Tibial artery (tissue), 4 donors: ENCODE measurements around the gene OR5K2.
A peak's percentile ranks its signal among the peaks of the same experiment; 100 is the strongest.

ENCODE experiments used
- DNase-seq, 2 donors: peaks; one replicate each; pipeline ENCODE4 v3.0.0-alpha.2; 2019
- H3K27ac ChIP-seq, 2 donors: fragments of 200-600 bp; sonication (generic) in 1 of 2; 1 replicate in 1 of 2; 2 replicates in 1 of 2; pipeline ENCODE4 v1.5.1; 2018 to 2019; ENCODE audit warnings: mild to moderate bottlenecking in 1 of 2
- H3K27me3 ChIP-seq, 2 donors: fragments of 200-600 bp; sonication (generic) in 1 of 2; one replicate each; pipeline versions ENCODE4 v1.5.1 to v1.6.0; 2016 to 2019
- H3K36me3 ChIP-seq, 3 donors: fragments of 200-600 bp; sonication (generic) in 2 of 3; one replicate each; pipeline ENCODE4 v1.5.1; 2016 to 2019; ENCODE audit warnings: mild to moderate bottlenecking in 2 of 3
- H3K4me1 ChIP-seq, 4 donors: fragments of 200-600 bp; sonication (generic) in 2 of 4; 1 replicate in 3 of 4; 2 replicates in 1 of 4; pipeline ENCODE4 v1.5.1; 2016 to 2019
- H3K4me3 ChIP-seq, 2 donors: fragments of 200-600 bp; sonication (generic) in 1 of 2; 1 replicate in 1 of 2; 2 replicates in 1 of 2; pipeline ENCODE4 v1.5.1; 2018 to 2019; ENCODE audit warnings: mild to moderate bottlenecking in 2 of 2
- H3K9me3 ChIP-seq, 3 donors: fragments of 200-600 bp; sonication (generic) in 1 of 3; one replicate each; pipeline ENCODE4 v1.5.1; 2016 to 2019
- intact Hi-C: fragments of 100-400 bp; cut with DNase I; formaldehyde crosslinking; loops from one replicate; pipeline ENCODE4 v1.15.0; 2023; ENCODE audit warnings: low total_unique reads
- TF ChIP-seq, protein P1 (sequence below), 2 experiments: fragments of 200-600 bp in 1 of 2; fragments of 450-650 bp in 1 of 2; IDR thresholded peaks; one replicate each; pipeline ENCODE4 v1.5.1; 2017 to 2019; ENCODE audit warnings: antibody characterized with exemption in 2 of 2, mild to moderate bottlenecking in 1 of 2, moderate library complexity in 1 of 2

OR5K2 gene

GRCh38 chr3:98521897-98522543 lies 24.5 kb downstream of the OR5K2 start:
- Histone ChIP-seq H3K36me3 (peaks cover 2 to 24% (median 17%) of the 10 kb centered on the region in 3 donors), H3K9me3 (no peaks in the 10 kb centered on the region), H3K27me3 (no peaks in the 10 kb centered on the region), H3K27ac (peak overlapping the region; percentile 90 to 98), H3K4me1 (peaks cover 0 to 35% (median 14%) of the 10 kb centered on the region in 4 donors), H3K4me3 (peak overlapping the region; percentile 76 to 95)
- TF ChIP-seq, protein P1, sequence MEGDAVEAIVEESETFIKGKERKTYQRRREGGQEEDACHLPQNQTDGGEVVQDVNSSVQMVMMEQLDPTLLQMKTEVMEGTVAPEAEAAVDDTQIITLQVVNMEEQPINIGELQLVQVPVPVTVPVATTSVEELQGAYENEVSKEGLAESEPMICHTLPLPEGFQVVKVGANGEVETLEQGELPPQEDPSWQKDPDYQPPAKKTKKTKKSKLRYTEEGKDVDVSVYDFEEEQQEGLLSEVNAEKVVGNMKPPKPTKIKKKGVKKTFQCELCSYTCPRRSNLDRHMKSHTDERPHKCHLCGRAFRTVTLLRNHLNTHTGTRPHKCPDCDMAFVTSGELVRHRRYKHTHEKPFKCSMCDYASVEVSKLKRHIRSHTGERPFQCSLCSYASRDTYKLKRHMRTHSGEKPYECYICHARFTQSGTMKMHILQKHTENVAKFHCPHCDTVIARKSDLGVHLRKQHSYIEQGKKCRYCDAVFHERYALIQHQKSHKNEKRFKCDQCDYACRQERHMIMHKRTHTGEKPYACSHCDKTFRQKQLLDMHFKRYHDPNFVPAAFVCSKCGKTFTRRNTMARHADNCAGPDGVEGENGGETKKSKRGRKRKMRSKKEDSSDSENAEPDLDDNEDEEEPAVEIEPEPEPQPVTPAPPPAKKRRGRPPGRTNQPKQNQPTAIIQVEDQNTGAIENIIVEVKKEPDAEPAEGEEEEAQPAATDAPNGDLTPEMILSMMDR (IDR thresholded peaks at IDR 0.05): no peak
- intact Hi-C loops: loop anchor here (5.0 kb wide), 1 partner anchor 70 kb away; the partner anchor contains the start of gene CPOX
- peak; percentile 39 to 67 for DNase-seq

DNA sequence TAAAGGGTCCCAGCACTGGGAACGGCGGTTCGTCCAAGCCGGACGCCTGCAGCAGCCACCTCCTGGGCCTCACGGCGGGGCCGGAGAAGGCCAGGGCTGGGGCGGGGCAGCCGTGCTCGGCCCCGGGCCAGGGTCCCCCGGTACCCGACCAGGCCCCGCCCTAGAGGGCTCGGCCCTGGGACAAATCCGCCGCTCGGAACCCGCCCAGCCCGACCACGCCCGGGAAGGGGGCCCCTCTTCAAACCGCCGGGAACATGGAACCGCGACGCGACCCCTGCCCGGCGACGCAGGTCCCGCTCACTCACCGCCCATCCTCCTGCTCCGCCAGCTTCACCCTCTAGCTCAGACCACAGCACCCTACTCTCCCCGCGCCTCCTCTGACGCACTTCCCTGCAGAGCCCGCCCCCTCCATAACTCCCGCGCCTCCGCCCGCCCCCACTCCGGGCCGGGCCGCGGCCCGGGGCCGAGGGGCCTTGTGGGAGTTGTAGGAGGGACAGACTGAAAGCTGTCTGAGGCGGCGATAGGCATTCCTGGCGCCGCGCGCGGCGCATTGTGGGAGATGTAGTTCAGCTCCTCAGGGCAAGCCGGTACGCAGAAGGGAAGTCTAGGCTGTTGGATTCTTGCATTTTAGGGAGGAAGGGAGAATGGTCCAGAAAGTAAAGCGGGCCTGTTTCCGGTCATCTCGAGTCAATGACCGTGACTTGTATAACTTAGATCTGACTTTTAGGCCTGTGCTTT lies 25.2 kb downstream of the OR5K2 start, which contains the start of gene CLDND1:
Gene CLDND1 (minus strand): TSS at position 359 of the 738 bp plus-strand sequence. CDS start 1,478 bp downstream, outside the sequence.
- Histone ChIP-seq H3K36me3 (peaks cover 0 to 18% (median 17%) of the 10 kb centered on the region in 3 donors), H3K27me3 (no peaks in the 10 kb centered on the region), H3K27ac (peak within 1 kb of the TSS; percentile 90 to 98), H3K4me1 (peaks cover 0 to 35% (median 14%) of the 10 kb centered on the region in 4 donors), H3K9me3 (no peaks in the 10 kb centered on the region), H3K4me3 (peak within 1 kb of the TSS; percentile 76 to 95)
- DNase-seq: peak; percentile 98 to 99
- intact Hi-C loops: loop anchor here (5.0 kb wide), 1 partner anchor 70 kb away; the partner anchor contains the start of gene CPOX
- TF ChIP-seq, protein P1 (IDR thresholded peaks at IDR 0.05): no peak

DNA sequence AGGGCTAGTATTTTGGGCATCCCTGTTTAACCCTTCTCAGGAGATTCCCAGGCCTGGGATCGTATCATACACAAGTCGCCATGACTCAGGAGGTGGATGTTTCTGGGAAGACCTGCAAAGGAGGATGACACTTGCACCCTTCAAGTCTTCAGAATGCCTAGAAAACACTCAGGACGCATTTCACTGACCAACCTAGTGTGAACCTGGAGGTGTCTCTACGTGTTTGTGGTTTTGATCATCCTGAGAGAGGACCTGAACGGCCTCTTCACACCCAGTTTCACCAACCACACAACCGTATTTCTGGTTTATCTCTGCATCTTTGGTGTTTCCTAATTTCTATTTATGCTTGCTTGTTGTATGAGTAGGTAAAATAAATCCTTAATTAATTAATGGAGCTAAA lies 28.0 kb downstream of the OR5K2 start:
- Histone ChIP-seq H3K4me1 (peaks cover 0 to 20% (median 9%) of the 10 kb centered on the region in 4 donors), H3K27me3 (peaks cover 0 to 3% of the 10 kb centered on the region in 2 donors), H3K36me3 (no peaks in the 10 kb centered on the region), H3K9me3 (no peaks in the 10 kb centered on the region), H3K4me3 (no peak overlapping the region), H3K27ac (no peak overlapping the region)
- intact Hi-C loops: no loop called here
- TF ChIP-seq, protein P1 (IDR thresholded peaks at IDR 0.05): no peak
- no peak for DNase-seq

- Histone ChIP-seq H3K4me3 (no peak overlapping the region), H3K36me3 (no peaks in the 10 kb centered on the region), H3K9me3 (no peaks in the 10 kb centered on the region), H3K27ac (no peak overlapping the region), H3K27me3 (peaks cover 0 to 3% of the 10 kb centered on the region in 2 donors), H3K4me1 (no peaks in the 10 kb centered on the region)
- TF ChIP-seq, protein P1 (IDR thresholded peaks at IDR 0.05): no peak
- no peak for DNase-seq
- intact Hi-C loops: no loop called here
These were observed 31.2 kb downstream of the OR5K2 start for GRCh38 chr3:98528474-98529346.

DNA sequence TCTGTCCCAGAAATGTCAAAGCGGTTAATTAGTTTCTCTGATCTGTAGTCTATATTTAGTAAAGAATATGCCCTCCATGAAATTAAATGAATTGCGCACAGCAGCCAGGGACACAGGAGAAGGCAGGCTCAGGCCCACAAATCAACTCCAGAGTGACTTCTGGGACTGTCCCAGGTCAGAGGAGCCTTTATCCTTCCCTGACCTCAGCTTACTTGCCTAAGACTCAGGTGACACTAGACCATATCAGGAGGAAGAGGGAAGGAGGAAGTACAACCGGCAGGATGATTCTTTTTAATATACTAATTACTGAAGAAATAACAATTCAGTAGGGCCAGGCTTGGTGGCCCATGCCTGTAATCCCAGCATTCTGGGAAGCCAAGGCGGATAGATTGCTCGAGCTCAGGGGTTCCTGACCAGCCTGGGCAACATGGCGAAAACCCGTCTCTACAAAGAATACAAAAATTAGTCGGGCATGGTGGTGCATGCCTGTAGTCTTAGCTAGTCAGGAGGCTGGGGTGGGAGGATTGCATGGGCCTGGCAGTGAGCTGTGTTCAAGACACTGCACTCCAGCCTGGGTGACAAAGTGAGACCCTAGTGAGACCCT lies 32.5 kb downstream of the OR5K2 start:
- Histone ChIP-seq H3K4me1 (no peaks in the 10 kb centered on the region), H3K27ac (no peak overlapping the region), H3K9me3 (no peaks in the 10 kb centered on the region), H3K27me3 (peaks cover 0 to 3% of the 10 kb centered on the region in 2 donors), H3K36me3 (no peaks in the 10 kb centered on the region), H3K4me3 (no peak overlapping the region)
- TF ChIP-seq, protein P1 (IDR thresholded peaks at IDR 0.05): no peak
- DNase-seq: no peak
- intact Hi-C loops: no loop called here
